Mesodermal cell (in vitro differentiated cells): ENCODE results near the gene SLX1A.
A peak's percentile ranks its signal among the peaks of the same experiment; 100 is the strongest.
"Not testable (repeated sequence)": the region's sequence is repeated elsewhere in the genome, so short reads cannot be mapped to it uniquely, and the experiment has no call there.

Source experiments
- H3K27ac ChIP-seq: 2 replicates; pipeline ENCODE4 v1.7.0; 2013; ENCODE audit warnings: mild to moderate bottlenecking, low read depth, low read length, moderate library complexity; ENCODE audit not compliant: severe bottlenecking
- H3K36me3 ChIP-seq: 2 replicates; pipeline ENCODE4 v1.7.1; 2013; ENCODE audit warnings: mild to moderate bottlenecking, low read length, moderate library complexity; ENCODE audit not compliant: control insufficient read depth, insufficient read depth
- H3K4me1 ChIP-seq: one replicate; pipeline ENCODE4 v1.7.1; 2013; ENCODE audit warnings: mild to moderate bottlenecking, low read length; ENCODE audit not compliant: insufficient read depth, control insufficient read depth, poor library complexity, severe bottlenecking
- H3K4me3 ChIP-seq: 2 replicates; pipeline ENCODE4 v1.7.0; 2013; ENCODE audit warnings: low read length, control low read depth, mild to moderate bottlenecking; ENCODE audit not compliant: insufficient read depth, poor library complexity, severe bottlenecking; ENCODE audit errors: extremely low read depth
- H3K9me3 ChIP-seq: 2 replicates; pipeline ENCODE4 v1.7.1; 2013; ENCODE audit warnings: mild to moderate bottlenecking, low read length, moderate library complexity; ENCODE audit not compliant: control insufficient read depth
- WGBS, 2 experiments: methylation state at CpG; one replicate each; pipeline ENCODE4 v1.1.5; 2013; ENCODE audit warnings: missing lambda C conversion rate in 2 of 2; ENCODE audit not compliant: insufficient coverage in 2 of 2; 5-methylcytosine and 5-hydroxymethylcytosine counted together

SLX1A gene

DNA sequence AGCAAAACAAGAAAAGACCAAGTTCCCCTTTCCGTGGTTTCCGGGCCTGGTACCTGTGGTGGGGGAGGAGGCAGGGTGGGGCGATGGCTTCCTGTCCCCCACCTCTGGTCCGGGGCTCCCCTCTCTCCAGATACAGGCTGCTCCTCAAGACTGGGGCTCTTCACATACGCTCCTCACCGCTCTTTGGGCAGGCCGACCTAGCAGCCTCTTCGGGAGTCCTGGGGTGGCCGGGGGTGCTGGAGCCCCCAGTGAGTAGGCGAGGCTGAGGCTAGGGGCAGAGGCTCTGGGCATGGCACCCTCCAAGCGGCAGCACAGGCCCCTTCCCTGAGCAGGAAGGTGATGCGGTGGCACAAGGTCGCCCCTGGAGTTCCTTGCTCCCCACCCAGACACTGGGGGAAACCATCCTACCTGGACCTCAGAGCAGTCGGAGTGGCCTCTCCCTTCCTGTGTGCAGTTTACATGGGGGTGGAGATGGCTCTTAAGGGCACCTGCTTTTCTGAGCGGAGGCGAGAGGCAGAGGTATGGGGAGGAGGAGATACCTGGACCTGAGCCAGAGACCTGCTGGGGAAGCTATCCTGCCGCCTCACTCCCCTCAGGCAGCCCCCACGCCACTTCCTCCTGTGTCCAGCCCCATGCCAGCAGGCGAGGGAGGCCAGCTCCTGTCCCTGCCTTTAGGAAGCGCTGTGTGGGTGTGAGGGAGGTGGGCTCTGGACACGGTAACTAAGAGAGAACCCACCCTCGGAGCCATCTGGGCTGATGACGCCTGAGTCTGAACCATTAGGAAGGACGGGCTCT lies 9.4 kb upstream of the SLX1A start:
- 83 to 87% methylated on average over 14 to 15 of the region's 24 CpGs for WGBS, 2 experiments
- no peak overlapping the region for H3K27ac ChIP-seq
- H3K9me3 ChIP-seq: no peaks in the 10 kb centered on the region
- H3K4me3 ChIP-seq: peak overlapping the region; percentile 41
- peaks cover 4% of the 10 kb centered on the region for H3K4me1 ChIP-seq
- no peaks in the 10 kb centered on the region for H3K36me3 ChIP-seq

DNA sequence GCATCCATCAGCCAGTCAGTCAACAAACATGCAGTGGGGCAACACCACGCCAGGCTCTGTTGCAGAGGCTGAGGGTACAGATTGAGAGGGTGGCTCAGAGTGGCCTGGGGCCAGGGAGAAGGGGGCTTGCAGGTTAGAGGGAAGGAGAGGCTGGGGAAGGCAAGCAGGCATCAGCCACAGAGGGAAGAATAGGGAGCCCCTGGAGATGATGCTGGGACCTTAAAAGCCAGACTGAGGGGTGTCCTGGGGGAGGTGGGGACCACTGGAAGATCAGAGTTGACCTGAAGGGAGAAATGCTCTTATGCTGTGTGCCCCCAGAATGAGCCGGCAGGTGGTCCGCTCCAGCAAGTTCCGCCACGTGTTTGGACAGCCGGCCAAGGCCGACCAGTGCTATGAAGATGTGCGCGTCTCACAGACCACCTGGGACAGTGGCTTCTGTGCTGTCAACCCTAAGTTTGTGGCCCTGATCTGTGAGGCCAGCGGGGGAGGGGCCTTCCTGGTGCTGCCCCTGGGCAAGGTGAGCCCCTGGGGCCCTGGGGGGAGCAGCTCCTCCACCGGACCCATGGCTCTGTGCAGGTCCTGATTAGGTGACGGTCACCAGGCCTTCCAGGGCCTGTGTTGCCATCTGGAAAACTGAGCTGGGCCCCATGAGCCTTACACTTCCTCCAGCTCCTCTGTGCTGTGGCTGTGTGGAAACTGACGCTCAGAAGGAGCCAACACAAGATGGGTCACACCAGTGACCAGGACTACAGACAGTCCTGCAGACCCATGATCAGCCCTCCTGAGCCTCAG lies 8.6 kb upstream of the SLX1A start:
- WGBS, 2 experiments: 90% methylated on average over 12 of the region's 13 CpGs
- H3K27ac ChIP-seq: no peak overlapping the region
- no peaks in the 10 kb centered on the region for H3K9me3 ChIP-seq
- no peaks in the 10 kb centered on the region for H3K36me3 ChIP-seq
- peaks cover 4% of the 10 kb centered on the region for H3K4me1 ChIP-seq
- H3K4me3 ChIP-seq: no peak overlapping the region

DNA sequence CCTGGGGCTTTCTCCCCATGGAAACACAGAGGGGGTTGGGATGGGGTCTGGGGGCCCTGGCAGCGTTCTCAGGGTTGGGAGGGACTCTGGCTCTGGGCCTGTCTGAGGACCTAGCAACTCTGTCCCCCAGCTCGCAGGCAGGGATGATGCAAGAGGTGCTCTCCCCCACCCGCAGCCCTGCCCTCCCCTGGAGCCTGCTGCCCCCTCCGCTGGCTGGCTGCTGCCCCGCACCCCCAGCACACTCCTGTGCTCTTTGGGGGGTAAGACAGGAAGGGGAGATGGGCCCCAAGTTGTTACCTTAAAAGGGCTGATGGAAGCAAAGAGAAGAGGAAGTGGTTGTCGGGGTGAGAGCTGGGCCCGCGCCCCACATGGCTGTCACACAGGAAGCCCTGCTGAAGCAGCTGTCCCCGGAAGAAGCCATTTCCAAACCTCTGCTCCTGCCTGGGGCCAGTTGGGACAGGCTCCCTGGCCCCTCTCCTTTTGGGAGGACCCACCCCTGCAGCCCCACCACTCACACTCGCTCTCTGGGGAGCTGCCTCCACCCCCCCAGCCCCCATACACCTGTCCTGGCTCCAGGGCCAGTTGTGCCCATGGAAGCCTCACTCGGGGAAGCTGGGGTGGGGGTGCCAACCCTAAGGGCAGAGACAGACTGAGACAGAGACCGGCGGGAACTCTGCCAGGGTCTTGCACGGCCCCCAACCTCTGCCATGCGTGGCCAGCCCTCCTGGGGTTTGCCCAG lies 7.8 kb upstream of the SLX1A start:
- Histone ChIP-seq H3K27ac (no peak overlapping the region), H3K36me3 (no peaks in the 10 kb centered on the region), H3K4me1 (peaks cover 4% of the 10 kb centered on the region), H3K4me3 (no peak overlapping the region), H3K9me3 (no peaks in the 10 kb centered on the region)
- WGBS, 2 experiments: 91 to 94% methylated on average over 8 to 9 of the region's 15 CpGs

DNA sequence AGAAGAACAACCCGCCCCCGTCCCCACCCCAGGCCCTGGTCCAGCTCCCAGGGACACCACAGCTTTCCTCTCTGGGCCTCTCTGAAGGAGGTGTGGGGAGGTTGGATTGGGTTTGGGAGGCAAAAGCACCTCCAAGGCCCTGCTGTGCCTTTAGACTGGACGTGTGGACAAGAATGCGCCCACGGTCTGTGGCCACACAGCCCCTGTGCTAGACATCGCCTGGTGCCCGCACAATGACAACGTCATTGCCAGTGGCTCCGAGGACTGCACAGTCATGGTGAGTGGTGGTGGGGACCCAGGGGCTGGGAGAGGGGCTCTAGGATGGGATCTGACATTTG lies 7.3 kb upstream of the SLX1A start:
- Histone ChIP-seq H3K36me3 (no peaks in the 10 kb centered on the region), H3K4me1 (peaks cover 4% of the 10 kb centered on the region), H3K9me3 (no peaks in the 10 kb centered on the region), H3K27ac (no peak overlapping the region), H3K4me3 (no peak overlapping the region)
- 97 to 100% methylated on average over 7 of the region's 9 CpGs for WGBS, 2 experiments

DNA sequence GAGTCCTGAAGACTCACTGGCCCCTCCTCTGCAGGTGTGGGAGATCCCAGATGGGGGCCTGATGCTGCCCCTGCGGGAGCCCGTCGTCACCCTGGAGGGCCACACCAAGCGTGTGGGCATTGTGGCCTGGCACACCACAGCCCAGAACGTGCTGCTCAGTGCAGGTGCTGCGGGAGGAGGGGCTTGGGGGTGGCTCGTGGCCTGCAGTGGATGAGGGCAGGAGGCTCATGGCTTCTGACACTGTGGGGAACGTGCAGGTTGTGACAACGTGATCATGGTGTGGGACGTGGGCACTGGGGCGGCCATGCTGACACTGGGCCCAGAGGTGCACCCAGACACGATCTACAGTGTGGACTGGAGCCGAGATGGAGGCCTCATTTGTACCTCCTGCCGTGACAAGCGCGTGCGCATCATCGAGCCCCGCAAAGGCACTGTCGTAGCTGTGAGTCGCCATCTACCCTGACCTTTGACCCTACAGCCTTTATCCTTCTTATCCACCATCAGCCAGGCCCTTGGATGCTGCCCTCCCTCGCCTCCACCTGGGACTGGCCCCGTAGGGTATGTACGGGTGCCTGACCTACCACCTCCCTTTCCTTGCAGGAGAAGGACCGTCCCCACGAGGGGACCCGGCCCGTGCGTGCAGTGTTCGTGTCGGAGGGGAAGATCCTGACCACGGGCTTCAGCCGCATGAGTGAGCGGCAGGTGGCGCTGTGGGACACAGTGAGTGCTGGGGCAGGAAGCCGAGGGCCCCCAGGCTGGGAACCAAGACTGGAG lies 6.7 kb upstream of the SLX1A start:
- Histone ChIP-seq H3K4me1 (peaks cover 4% of the 10 kb centered on the region), H3K36me3 (no peaks in the 10 kb centered on the region), H3K27ac (no peak overlapping the region), H3K4me3 (no peak overlapping the region), H3K9me3 (no peaks in the 10 kb centered on the region)
- 72 to 80% methylated on average over 25 to 32 of the region's 36 CpGs for WGBS, 2 experiments

DNA sequence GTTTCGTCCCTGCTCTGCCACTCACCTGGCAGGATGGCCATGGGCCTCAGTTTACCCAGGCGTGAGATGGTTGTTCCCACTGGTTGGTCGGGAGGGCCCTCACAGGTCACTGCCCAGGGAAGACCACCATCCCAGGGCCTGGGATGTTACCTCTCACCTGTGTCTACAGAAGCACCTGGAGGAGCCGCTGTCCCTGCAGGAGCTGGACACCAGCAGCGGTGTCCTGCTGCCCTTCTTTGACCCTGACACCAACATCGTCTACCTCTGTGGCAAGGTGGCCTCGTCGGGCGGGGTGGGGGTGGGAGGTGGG lies 6.2 kb upstream of the SLX1A start:
- H3K4me3 ChIP-seq: no peak overlapping the region
- H3K27ac ChIP-seq: no peak overlapping the region
- 83 to 94% methylated on average over 4 to 5 of the region's 9 CpGs for WGBS, 2 experiments
- H3K4me1 ChIP-seq: peaks cover 4% of the 10 kb centered on the region
- H3K36me3 ChIP-seq: no peaks in the 10 kb centered on the region
- no peaks in the 10 kb centered on the region for H3K9me3 ChIP-seq

DNA sequence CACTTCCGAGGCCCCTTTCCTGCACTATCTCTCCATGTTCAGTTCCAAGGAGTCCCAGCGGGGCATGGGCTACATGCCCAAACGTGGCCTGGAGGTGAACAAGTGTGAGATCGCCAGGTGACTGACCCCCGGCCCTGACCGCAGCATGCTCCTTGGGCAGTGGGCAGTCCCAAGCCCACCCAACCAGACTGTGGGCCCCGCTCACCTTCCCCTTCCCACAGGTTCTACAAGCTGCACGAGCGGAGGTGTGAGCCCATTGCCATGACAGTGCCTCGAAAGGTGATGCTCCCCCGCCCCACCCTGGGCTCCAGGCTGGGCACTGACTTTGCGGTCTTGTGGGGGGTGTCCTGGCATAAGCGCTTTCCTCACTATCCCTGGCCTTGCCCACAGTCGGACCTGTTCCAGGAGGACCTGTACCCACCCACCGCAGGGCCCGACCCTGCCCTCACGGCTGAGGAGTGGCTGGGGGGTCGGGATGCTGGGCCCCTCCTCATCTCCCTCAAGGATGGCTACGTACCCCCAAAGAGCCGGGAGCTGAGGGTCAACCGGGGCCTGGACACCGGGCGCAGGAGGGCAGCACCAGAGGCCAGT lies 5.6 kb upstream of the SLX1A start:
- H3K4me1 ChIP-seq: peaks cover 4% of the 10 kb centered on the region
- H3K4me3 ChIP-seq: no peak overlapping the region
- H3K27ac ChIP-seq: no peak overlapping the region
- no peaks in the 10 kb centered on the region for H3K36me3 ChIP-seq
- 96 to 100% methylated on average over 3 to 17 of the region's 23 CpGs for WGBS, 2 experiments
- H3K9me3 ChIP-seq: no peaks in the 10 kb centered on the region

DNA sequence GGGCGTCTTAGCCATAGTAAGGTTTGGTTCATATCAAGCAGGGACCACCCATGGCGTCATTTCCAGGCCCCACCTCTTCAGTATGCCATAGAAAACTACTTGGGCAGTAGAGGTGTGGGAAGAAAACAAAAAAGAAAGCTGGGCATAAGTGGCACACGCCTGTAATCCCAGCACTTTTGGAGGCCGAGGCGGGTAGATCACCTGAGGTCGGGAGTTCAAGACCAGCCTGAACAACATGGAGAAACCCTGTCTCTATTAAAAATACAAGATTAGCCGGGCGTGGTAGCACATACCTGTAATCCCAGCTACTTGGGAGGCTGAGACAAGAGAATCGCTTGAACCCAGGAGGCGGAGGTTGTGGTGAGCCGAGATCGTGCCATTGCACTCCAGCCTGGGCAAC lies 2.5 kb upstream of the SLX1A start:
- no CpG with 5 or more reads among the region's 12 CpGs for WGBS, 2 experiments
- H3K9me3 ChIP-seq, H3K27ac ChIP-seq, H3K4me1 ChIP-seq, H3K36me3 ChIP-seq, H3K4me3 ChIP-seq: not testable (repeated sequence)

DNA sequence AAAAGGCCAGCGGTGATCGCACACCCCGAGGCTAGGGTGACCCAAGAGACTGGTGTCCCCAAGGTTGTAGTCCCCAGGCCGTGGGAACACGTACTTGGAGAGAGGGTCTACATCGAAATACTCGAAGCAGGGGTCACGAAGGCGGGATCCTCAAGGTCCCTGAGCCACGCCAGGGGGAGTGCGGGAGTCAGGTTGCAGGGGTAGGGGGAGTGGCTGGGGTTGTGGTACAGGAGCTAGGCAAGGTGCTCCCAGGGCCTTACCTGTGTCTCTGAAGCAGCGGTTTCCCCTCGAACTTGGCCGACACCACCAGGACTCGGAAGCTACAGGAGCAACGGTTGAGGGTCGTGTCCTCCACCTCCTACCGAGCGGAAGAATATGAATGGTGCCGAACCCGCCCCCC lies 577 bp upstream of the SLX1A start:
- H3K4me3 ChIP-seq, H3K4me1 ChIP-seq, H3K9me3 ChIP-seq, H3K27ac ChIP-seq, H3K36me3 ChIP-seq: not testable (repeated sequence)
- no CpG with 5 or more reads among the region's 21 CpGs for WGBS, 2 experiments
